Activated T-cell treated with anti-CD3 and anti-CD28 coated beads, Interleukin-2, amount 50 U/mL, for 48 hours (primary cell): ENCODE measurements around the gene PIK3AP1.
"Not testable (repeated sequence)": the region's sequence is repeated elsewhere in the genome, so short reads cannot be mapped to it uniquely, and the experiment has no call there.

Experiments used
- DNase-seq, 2 experiments: peaks; one replicate each; pipeline ENCODE4 v3.0.0-alpha.2; 2020

PIK3AP1 gene, protein sequence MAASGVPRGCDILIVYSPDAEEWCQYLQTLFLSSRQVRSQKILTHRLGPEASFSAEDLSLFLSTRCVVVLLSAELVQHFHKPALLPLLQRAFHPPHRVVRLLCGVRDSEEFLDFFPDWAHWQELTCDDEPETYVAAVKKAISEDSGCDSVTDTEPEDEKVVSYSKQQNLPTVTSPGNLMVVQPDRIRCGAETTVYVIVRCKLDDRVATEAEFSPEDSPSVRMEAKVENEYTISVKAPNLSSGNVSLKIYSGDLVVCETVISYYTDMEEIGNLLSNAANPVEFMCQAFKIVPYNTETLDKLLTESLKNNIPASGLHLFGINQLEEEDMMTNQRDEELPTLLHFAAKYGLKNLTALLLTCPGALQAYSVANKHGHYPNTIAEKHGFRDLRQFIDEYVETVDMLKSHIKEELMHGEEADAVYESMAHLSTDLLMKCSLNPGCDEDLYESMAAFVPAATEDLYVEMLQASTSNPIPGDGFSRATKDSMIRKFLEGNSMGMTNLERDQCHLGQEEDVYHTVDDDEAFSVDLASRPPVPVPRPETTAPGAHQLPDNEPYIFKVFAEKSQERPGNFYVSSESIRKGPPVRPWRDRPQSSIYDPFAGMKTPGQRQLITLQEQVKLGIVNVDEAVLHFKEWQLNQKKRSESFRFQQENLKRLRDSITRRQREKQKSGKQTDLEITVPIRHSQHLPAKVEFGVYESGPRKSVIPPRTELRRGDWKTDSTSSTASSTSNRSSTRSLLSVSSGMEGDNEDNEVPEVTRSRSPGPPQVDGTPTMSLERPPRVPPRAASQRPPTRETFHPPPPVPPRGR

DNA sequence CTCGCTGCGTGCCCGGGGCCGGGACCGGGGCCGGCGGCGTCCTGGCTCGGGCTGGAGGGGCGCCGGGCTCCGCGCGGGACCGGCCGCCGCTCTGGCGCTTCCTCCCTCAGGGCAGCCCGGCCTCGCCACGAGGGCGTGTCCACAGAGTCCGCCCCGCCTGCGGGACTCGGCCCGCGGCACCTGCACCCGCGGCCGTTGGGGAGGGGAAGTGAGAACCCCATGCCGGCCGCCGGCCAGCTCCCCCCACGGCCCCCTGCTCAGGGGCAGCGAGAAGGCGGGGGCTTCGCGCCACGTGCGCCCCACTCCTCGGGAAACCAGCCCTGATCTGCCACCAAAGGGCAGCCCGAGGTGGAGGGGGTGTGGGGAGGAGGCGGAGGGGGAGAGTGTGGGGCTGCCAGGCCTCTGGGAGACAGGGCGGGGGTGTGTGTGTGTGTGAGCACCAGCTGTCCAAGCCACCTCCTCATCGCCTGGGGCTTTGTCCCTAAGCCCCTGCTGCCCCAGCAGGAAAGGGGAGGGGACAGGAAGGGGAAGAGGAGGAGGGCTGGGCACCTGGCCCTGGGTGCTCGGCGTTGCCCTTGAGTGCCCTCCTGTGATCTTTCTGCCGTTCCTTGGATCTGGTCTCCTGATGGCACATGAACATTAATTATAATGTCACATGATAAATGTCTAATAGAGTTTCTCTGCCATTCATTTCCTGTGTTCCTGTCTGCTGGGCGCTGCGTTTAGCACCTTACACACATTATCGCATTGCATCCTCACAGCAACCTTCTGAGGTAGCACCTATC is at the start of gene PIK3AP1:
Gene PIK3AP1 (minus strand): TSS at position 93 of the 785 bp plus-strand sequence. CDS start 120 bp downstream, outside the sequence.
- peak; percentile 58 to 70 for DNase-seq

GRCh38 chr10:96768136-96768535 is 47.8 kb upstream of the PIK3AP1 start:
- DNase-seq, result no peak

DNA sequence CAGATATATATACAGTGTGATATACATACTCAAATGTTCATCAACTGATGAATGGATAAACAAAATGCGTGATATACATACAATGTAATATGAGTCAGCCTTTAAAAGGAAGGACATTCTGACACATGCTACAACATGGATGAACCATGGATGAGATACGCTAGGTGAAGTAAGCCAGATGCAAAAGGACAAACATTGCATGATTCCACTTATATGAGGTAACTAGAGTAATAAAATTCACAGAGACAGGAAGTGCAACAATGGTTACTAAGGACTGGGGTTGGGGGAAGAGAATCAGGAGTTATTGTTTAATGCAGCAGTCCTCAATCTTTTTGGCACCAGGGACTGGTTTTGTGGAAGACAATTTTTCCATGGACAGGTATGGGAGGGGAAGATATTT is 47.3 kb upstream of the PIK3AP1 start:
- DNase-seq, result no peak

DNA sequence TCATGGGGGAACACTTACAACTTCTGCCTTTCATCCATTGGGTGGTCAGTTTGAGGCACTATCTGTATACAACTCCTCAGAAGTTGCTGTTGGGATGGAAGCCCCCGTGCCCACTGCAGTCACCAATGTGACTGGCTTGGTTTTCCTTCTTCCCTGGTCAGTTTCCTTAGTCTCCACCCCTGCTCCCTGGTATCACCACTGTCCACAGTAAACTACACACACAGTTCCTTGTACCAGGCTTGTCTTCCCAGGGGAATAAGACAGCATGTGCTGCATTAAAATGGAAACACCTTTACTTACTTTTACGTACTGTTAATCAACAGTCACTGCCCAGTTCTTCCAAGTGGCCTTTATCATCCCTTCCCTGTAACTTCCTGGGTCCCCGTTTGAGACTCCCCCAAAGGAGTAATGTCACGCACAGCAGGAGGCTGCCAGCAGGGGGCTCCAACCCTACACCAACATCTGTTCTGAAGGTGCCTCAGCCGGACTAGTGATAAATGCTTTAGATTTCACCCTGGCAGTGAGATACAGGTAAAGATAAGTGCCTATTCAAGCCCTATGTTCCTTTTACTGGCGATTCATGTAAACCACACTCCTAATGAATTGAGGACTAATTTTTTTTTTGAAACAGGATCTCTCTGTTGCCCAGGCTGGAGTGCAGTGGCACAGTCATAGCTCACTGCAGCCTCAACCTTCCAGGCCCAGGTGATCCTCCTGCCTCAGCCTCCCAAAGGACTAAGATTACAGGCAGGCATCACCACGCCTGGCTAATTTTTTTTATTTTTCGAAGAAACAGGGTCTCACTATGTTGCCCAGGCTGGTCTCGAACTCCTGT is 45.3 kb upstream of the PIK3AP1 start:
- DNase-seq, result peak; percentile 82 to 83

- no peak for DNase-seq
Measured at GRCh38 chr10:96764425-96765060, 44.2 kb upstream of the PIK3AP1 start.

- no peak for DNase-seq
Measured at GRCh38 chr10:96758423-96758822, 38.1 kb upstream of the PIK3AP1 start.

GRCh38 chr10:96756111-96756903 is 36.0 kb upstream of the PIK3AP1 start:
- DNase-seq, result no peak

DNA sequence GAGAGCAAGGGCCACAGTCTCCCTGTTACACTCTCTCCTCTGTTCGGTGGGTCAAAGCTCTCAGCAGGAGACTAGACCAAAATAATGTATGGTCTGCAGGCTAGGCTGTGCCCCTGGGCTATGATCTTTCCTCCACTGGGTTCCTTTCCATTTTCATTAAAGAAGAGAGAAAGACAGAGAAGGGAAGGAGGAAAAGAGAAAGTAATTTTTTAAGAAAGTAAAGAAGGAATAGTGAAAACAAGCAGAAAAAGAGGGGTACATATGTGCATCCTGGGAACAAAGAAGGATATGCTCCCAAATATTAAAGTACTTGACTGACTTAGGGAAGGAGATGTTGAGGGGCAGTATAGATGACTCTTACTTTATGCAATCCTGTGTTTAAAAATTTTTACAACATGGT is 33.6 kb upstream of the PIK3AP1 start:
- DNase-seq, result no peak

GRCh38 chr10:96752375-96752774 is 32.1 kb upstream of the PIK3AP1 start:
- DNase-seq, result no peak

- DNase-seq, result not testable (repeated sequence)
Measured at GRCh38 chr10:96750316-96750715, 30.0 kb upstream of the PIK3AP1 start.

DNA sequence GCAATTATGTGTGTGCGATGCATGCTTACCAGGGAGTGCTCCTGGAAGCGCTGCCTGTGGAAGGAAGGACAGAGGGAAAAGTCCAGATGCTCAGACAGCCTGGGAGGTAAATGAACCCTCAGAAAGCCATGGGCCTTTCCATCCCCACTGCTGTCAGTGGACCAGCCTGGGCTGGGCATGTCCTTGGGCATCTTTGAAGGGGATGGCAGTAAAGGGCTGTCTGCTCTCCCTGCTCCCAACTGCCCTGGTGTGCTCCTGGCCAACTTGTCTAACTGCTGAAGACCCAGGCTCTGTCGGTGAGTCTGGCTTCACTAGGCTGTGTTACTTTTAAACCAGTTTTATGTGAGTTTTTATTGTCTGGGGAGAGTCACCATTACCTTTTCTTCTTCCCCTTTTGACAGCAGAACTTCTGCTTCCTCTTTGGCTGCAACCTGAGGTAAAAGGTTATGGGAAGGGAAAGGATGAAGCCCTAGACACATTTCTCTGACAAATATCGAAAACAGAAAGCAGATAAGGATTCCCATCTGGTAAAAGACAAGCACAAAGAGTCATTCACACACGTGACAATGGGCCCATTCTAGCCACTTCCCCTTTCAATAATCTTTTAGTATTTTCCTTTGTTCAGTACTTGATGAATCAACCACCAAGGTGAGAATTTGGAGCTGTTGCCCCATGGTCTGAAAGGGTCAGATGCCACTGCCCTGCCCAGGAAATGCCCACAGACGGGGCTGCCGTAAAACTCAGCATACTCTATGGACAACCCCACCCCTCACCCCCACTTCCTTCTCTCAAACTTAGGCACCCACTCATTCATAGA is 27.6 kb upstream of the PIK3AP1 start:
- DNase-seq, result peak; percentile 28 to 39

- DNase-seq, result no peak
Measured at GRCh38 chr10:96746503-96746902, 26.2 kb upstream of the PIK3AP1 start.

DNA sequence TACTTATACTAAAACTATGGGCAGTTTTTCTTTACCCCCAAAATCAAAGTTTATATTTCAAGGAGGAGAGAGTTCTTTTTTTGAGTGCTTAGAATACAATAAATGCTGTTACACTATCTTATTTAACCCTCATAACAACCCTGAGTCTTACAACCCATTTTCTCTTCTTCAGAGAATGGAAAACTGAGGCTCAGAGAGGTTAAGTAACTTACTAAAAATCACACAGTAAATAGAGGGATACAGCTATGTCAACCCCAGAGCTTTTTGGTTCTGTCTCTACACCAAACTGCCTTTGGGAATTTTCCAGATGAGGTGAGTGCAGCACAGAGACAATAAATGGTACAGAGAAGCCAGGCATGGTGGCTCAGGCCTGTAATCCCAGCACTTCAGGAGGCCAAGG is 25.6 kb upstream of the PIK3AP1 start:
- no peak for DNase-seq

DNA sequence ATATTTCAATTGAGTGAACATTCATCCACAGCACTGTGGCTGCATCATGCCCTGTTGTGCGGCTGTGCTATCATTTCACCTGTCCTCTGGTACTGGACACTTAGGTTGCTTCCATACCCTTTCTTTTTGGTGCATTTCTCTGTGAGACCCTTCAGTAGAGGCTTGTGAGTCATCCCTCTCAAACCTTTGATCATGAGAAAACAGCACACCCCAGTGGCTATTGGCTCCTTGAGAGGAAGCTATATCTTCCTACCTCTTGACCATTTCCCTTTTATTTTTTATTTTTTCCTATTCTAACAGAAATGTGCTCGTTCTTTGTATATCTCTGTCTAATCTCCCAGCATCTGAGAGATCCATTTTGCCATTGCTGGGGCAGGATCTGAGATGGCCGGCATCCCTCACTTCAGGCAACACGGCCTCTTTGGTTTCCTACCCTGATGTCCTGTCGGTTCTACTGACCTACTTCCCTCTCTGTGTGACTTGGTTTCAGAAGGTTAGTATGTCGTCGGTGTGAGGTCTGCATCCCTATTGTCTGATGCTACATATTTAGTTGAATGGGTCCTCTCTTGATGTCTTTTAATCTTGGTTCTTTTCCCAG is 23.8 kb upstream of the PIK3AP1 start:
- DNase-seq, result no peak

- DNase-seq, result not testable (repeated sequence)
Measured at GRCh38 chr10:96741557-96741956, 21.2 kb upstream of the PIK3AP1 start.

GRCh38 chr10:96740579-96741281 is 20.4 kb upstream of the PIK3AP1 start:
- no peak for DNase-seq

DNA sequence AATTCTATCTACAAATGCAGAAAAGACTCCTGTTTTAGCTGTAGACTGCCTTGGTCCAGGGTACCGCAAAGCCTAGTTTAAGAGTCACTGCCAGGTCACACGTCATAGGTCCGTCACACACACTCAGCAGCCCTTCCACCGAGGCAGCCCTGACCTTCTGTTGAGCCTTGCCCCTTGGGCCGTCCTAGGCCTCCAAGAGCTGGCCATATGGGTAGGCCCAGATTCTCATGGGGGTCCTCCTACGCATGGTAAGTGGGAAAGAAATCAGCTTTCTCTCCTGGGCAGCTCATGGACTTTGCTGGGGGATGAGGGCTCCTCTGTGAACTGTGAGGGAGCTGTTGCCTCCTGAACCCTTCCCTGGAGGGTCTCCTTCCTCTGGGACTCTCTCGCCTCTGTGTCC is 19.8 kb upstream of the PIK3AP1 start:
- no peak for DNase-seq

DNA sequence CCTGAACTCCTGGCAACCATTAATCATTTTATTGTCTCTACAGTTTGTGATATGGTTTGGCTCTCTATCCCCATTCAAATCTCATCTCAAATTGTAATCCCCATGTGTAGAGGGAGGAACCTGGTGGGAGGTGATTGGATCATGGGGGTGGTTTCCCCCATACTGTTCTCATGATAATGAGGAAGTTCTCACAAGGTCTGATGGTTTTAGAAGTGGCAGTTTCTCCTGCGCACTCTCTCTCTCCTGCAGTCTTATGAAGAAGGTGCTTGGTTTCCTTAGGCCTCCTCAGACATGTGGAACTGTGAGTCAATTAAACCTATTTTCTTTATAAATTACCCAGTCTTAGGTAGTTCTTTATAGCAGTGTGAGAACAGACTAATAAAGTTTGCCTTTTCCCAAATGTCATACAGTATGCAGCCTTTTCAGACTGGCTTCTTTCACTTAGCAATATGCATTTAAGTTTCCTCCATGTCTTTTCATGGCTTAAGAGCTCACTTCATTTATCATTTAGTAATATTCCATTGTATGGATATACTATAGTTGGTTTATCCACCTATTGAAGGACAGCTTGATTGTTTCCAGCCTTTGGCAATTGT is 17.1 kb upstream of the PIK3AP1 start:
- not testable (repeated sequence) for DNase-seq
